Osteocyte (in vitro differentiated cells): ENCODE measurements around the gene FBXO11. TPM values are rescaled to one million over a fixed set of nuclear protein-coding genes. Genes with fewer than 3 reads are reported as not detected.
A peak's percentile ranks its signal among the peaks of the same experiment; 100 is the strongest.

Experiments used
- DNase-seq: peaks from one replicate; pipeline ENCODE4 v3.0.0; 2021; ENCODE audit warnings: mixed read lengths; ENCODE audit not compliant: unreplicated experiment; ENCODE audit errors: extremely low spot score
- H3K27ac Mint-ChIP-seq: one replicate; pipeline ENCODE4 v1.8.0; 2021; ENCODE audit warnings: mild to moderate bottlenecking, mixed read lengths; ENCODE audit not compliant: unreplicated experiment
- H3K27me3 Mint-ChIP-seq: one replicate; pipeline ENCODE4 v1.8.0; 2021; ENCODE audit warnings: mixed read lengths; ENCODE audit not compliant: unreplicated experiment
- H3K36me3 Mint-ChIP-seq: one replicate; pipeline ENCODE4 v1.8.0; 2021; ENCODE audit warnings: mixed read lengths; ENCODE audit not compliant: unreplicated experiment
- H3K4me1 Mint-ChIP-seq: one replicate; pipeline ENCODE4 v1.8.0; 2021; ENCODE audit warnings: mixed read lengths; ENCODE audit not compliant: unreplicated experiment
- H3K4me3 Mint-ChIP-seq: one replicate; pipeline ENCODE4 v1.8.0; 2021; ENCODE audit warnings: mild to moderate bottlenecking, moderate library complexity, mixed read lengths; ENCODE audit not compliant: unreplicated experiment
- H3K9me3 Mint-ChIP-seq: one replicate; pipeline ENCODE4 v1.8.0; 2021; ENCODE audit warnings: mixed read lengths; ENCODE audit not compliant: unreplicated experiment
- CTCF ChIP-seq: fragments of 200-600 bp; sonication (generic); IDR thresholded peaks from 2 replicates; pipeline ENCODE4 v1.5.0; 2021; ENCODE audit warnings: antibody characterized with exemption, mild to moderate bottlenecking, moderate library complexity
- total RNA-seq: library from RNA; stranded (reverse); gene quantifications from 2 replicates; pipeline ENCODE4 v1.2.1, GENCODE V29; 2021

FBXO11 gene
- total RNA-seq, 1 donor from 2014 or later: 70.6 TPM

- TF ChIP-seq CTCF: no peak
- no peaks in the 10 kb centered on the region for H3K4me1 Mint-ChIP-seq
- H3K4me3 Mint-ChIP-seq: no peak overlapping the region
- no peaks in the 10 kb centered on the region for H3K9me3 Mint-ChIP-seq
- no peaks in the 10 kb centered on the region for H3K36me3 Mint-ChIP-seq
- no peak overlapping the region for H3K27ac Mint-ChIP-seq
- DNase-seq: no peak
- no peaks in the 10 kb centered on the region for H3K27me3 Mint-ChIP-seq
These were observed 127.4 kb downstream of the FBXO11 start for GRCh38 chr2:47778698-47779425.

- TF ChIP-seq CTCF: no peak
- no peaks in the 10 kb centered on the region for H3K9me3 Mint-ChIP-seq
- no peak for DNase-seq
- no peaks in the 10 kb centered on the region for H3K36me3 Mint-ChIP-seq
- H3K27me3 Mint-ChIP-seq: no peaks in the 10 kb centered on the region
- no peaks in the 10 kb centered on the region for H3K4me1 Mint-ChIP-seq
- H3K4me3 Mint-ChIP-seq: no peak overlapping the region
- no peak overlapping the region for H3K27ac Mint-ChIP-seq
These were observed 128.9 kb downstream of the FBXO11 start for GRCh38 chr2:47777277-47777937.

- Mint-ChIP-seq H3K9me3 (peaks cover 5% of the 10 kb centered on the region), H3K27ac (no peak overlapping the region), H3K36me3 (no peaks in the 10 kb centered on the region), H3K27me3 (no peaks in the 10 kb centered on the region), H3K4me1 (peaks cover 2% of the 10 kb centered on the region), H3K4me3 (no peak overlapping the region)
- no peak for TF ChIP-seq CTCF
- no peak for DNase-seq
These were observed 131.7 kb downstream of the FBXO11 start for GRCh38 chr2:47774567-47774966.

GRCh38 chr2:47772343-47772742, 134.0 kb downstream of the FBXO11 start:
- no peaks in the 10 kb centered on the region for H3K27me3 Mint-ChIP-seq
- TF ChIP-seq CTCF: no peak
- peaks cover 4% of the 10 kb centered on the region for H3K4me1 Mint-ChIP-seq
- H3K27ac Mint-ChIP-seq: no peak overlapping the region
- no peaks in the 10 kb centered on the region for H3K36me3 Mint-ChIP-seq
- no peak overlapping the region for H3K4me3 Mint-ChIP-seq
- no peak for DNase-seq
- peaks cover 5% of the 10 kb centered on the region for H3K9me3 Mint-ChIP-seq

- TF ChIP-seq CTCF: no peak
- DNase-seq: no peak
- no peak overlapping the region for H3K4me3 Mint-ChIP-seq
These were observed 135.1 kb downstream of the FBXO11 start for GRCh38 chr2:47771211-47771610.

More at GRCh38 chr2:47771211-47771610, 135.1 kb downstream of the FBXO11 start:
- Mint-ChIP-seq H3K27ac (peak overlapping the region; percentile 35), H3K9me3 (peaks cover 5% of the 10 kb centered on the region), H3K27me3 (no peaks in the 10 kb centered on the region), H3K36me3 (no peaks in the 10 kb centered on the region), H3K4me1 (peaks cover 4% of the 10 kb centered on the region)
